ENCODE data around the gene CTNNA2.

GRCh38 chr2:80054346-80054675 lies 541.5 kb downstream of the CTNNA2 start:
- TF ChIP-seq CTCF (IDR thresholded peaks at IDR 0.05 in 2 of 3, conservative IDR thresholded peaks at IDR 0.05 in 1 of 3; ENCODE audit: insufficient read depth in 2 of 3, low read depth in 1 of 3, low read length in 3 of 3) (no peak), YY1 (IDR thresholded peaks at IDR 0.05; ENCODE audit: borderline replicate concordance in 1 of 3, control insufficient read depth in 1 of 3, extremely low read depth in 1 of 3, insufficient read depth in 3 of 3, insufficient read length in 1 of 3, insufficient replicate concordance in 2 of 3, low read depth in 1 of 3, low read length in 2 of 3) (no peak), WHSC1 (IDR thresholded peaks at IDR 0.05; ENCODE audit: low read length) (no peak), SREBF1 (IDR thresholded peaks at IDR 0.05; ENCODE audit: borderline replicate concordance, low read depth, low read length) (no peak), USF1 (CRISPR knock-in tag; IDR thresholded peaks at IDR 0.05) (no peak)

Measured in K562 (cell line).